K562 (cell line): ENCODE data around the gene EVI5L. TPM values are rescaled to one million over a fixed set of nuclear protein-coding genes. Genes with fewer than 3 reads are reported as not detected.
"Not testable (repeated sequence)": the region's sequence is repeated elsewhere in the genome, so short reads cannot be mapped to it uniquely, and the experiment has no call there.

Experiments
- ATAC-seq: fragments of 200-7000 bp; cut with Tn5 transposase; 3 replicates; pipeline ENCODE4 v1.9.1; 2020; ENCODE audit warnings: moderate library complexity
- BruUV-seq: library from RNA; stranded (reverse); fragments of 400-500 nt; replicated peaks from 2 replicates; lab custom pipeline; 2021; lab: Mats Ljungman, UMichigan
- CTCF ChIA-PET: fragments of 300-600 bp; formaldehyde crosslinking; extraction: SDS; loops from one replicate; lab custom pipeline; 2021; ENCODE audit warnings: low intra/inter-chr PET ratio; lab: Yijun Ruan, JAX
- POLR2A ChIA-PET: fragments of 300-600, 350-650 bp; sonication (Branson Sonifier 250); formaldehyde crosslinking; extraction: SDS; loops from one replicate; lab custom pipeline; 2021; ENCODE audit warnings: antibody characterized with exemption, inconsistent platforms; lab: Yijun Ruan, JAX
- DNase-seq, 4 experiments: peaks; one replicate each; pipeline versions ENCODE4 v3.0.0 to v3.0.0-alpha.2; 2011 to 2018; ENCODE audit warnings: low spot score in 3 of 4, mixed read lengths in 3 of 4; ENCODE audit errors: extremely low read depth in 1 of 4
- FAIRE-seq: peaks from 2 replicates; lab custom pipeline; 2011; peaks lifted over from hg19 to GRCh38; lab: Jason Lieb, UNC
- H2AFZ ChIP-seq: 2 replicates; pipeline ENCODE4 v1.6.0; 2011; ENCODE audit warnings: low read depth, low read length, control low read depth, inconsistent platforms
- H3K27ac ChIP-seq: fragments of 200-600 bp; 3 replicates; pipeline ENCODE4 v1.8.0; 2011; ENCODE audit warnings: low read depth, mild to moderate bottlenecking, control low read depth, inconsistent platforms, low read length, moderate library complexity, mixed read lengths; ENCODE audit errors: extremely low read depth
- H3K27me3 ChIP-seq, 2 experiments: fragments of 300-600 bp in 1 of 2; 2 replicates in 1 of 2; 3 replicates in 1 of 2; pipeline versions ENCODE4 v1.6.0 to v1.8.0; 2011; ENCODE audit warnings: inconsistent platforms in 2 of 2, low read length in 2 of 2, mild to moderate bottlenecking in 1 of 2, mixed read lengths in 1 of 2, moderate library complexity in 1 of 2; ENCODE audit not compliant: control insufficient read depth in 2 of 2, insufficient read depth in 2 of 2
- H3K36me3 ChIP-seq: fragments of 300-600 bp; 3 replicates; pipeline ENCODE4 v1.8.0; 2011; ENCODE audit warnings: mild to moderate bottlenecking, low read length, inconsistent platforms; ENCODE audit not compliant: control insufficient read depth, insufficient read depth
- H3K4me1 ChIP-seq, 2 experiments: fragments of 200-600 bp in 1 of 2; replicated peaks in 1 of 2; 2 replicates in 1 of 2; 3 replicates in 1 of 2; pipeline versions ENCODE4 v1.5.1 to v1.8.0; 2011; ENCODE audit warnings: inconsistent platforms in 2 of 2, low read length in 2 of 2, mild to moderate bottlenecking in 1 of 2, mixed read lengths in 1 of 2, moderate library complexity in 1 of 2; ENCODE audit not compliant: control insufficient read depth in 2 of 2, insufficient read depth in 2 of 2
- H3K4me2 ChIP-seq: 2 replicates; pipeline ENCODE4 v1.6.1; 2011; ENCODE audit warnings: low read length, control low read depth, inconsistent platforms, mixed read lengths; ENCODE audit not compliant: insufficient read depth
- H3K4me3 ChIP-seq: fragments of 200-600 bp; sonication (generic), shearing (Covaris generic); 2 replicates; pipeline ENCODE4 v1.5.1; 2016; ENCODE audit warnings: control low read depth, inconsistent platforms
- H3K79me2 ChIP-seq: fragments of 200-600 bp; 3 replicates; pipeline ENCODE4 v1.8.0; 2011; ENCODE audit warnings: low read length, inconsistent platforms; ENCODE audit not compliant: control insufficient read depth, insufficient read depth
- H3K9ac ChIP-seq, 2 experiments: 2 replicates each; pipeline versions ENCODE4 v1.6.0 to v1.6.1; 2011; ENCODE audit warnings: low read depth in 2 of 2, low read length in 2 of 2, control low read depth in 1 of 2, inconsistent platforms in 1 of 2, mild to moderate bottlenecking in 1 of 2, mixed read lengths in 1 of 2; ENCODE audit not compliant: insufficient read depth in 1 of 2
- H3K9me1 ChIP-seq: one replicate; pipeline ENCODE4 v1.6.0; 2011; ENCODE audit warnings: inconsistent platforms, mild to moderate bottlenecking, low read length, moderate library complexity; ENCODE audit not compliant: control insufficient read depth, insufficient read depth
- H3K9me3 ChIP-seq: replicated peaks from 2 replicates; pipeline ENCODE4 v1.5.1; 2011; ENCODE audit warnings: low read depth, low read length, inconsistent platforms; ENCODE audit not compliant: control insufficient read depth, insufficient read depth
- H4K20me1 ChIP-seq: replicated peaks from 2 replicates; pipeline ENCODE4 v1.6.1; 2011; ENCODE audit warnings: low read length, inconsistent platforms, mixed read lengths; ENCODE audit not compliant: control insufficient read depth, insufficient read depth
- BCLAF1 ChIP-seq, 2 experiments: fragments of 450-650 bp in 1 of 2; IDR thresholded peaks; 2 replicates each; pipeline ENCODE4 v1.6.1; 2011 to 2017; ENCODE audit warnings: low read depth in 2 of 2, antibody characterized with exemption in 1 of 2, borderline replicate concordance in 1 of 2, low read length in 1 of 2, mild to moderate bottlenecking in 1 of 2, mixed read lengths in 1 of 2; ENCODE audit not compliant: control insufficient read depth in 1 of 2
- DDX20 ChIP-seq: fragments of 450-650 bp; IDR thresholded peaks from 2 replicates; pipeline ENCODE4 v1.6.1; 2016; ENCODE audit warnings: missing genetic modification characterization, low read depth, mild to moderate bottlenecking, missing compliant biosample characterization, moderate library complexity
- ELF2 ChIP-seq: fragments of 250-450 bp; sonication (Bioruptor Pico); IDR thresholded peaks from 2 replicates; pipeline ENCODE4 v1.5.0; 2021; ENCODE audit warnings: mild to moderate bottlenecking
- ELK1 ChIP-seq: sonication (generic); formaldehyde crosslinking; IDR thresholded peaks from 2 replicates; pipeline ENCODE4 v1.8.1; 2022; ENCODE audit warnings: missing genetic modification reagents
- ILK ChIP-seq: fragments of 450-650 bp; IDR thresholded peaks from 2 replicates; pipeline ENCODE4 v1.6.1; 2016; ENCODE audit warnings: missing genetic modification characterization, low read depth, mild to moderate bottlenecking, missing compliant biosample characterization, moderate library complexity, borderline replicate concordance
- RFX5 ChIP-seq: IDR thresholded peaks from 2 replicates; pipeline ENCODE4 v1.6.1; 2011; ENCODE audit warnings: low read depth, mild to moderate bottlenecking, improper control_type of control experiment, low read length
- ZFX ChIP-seq: sonication (generic); formaldehyde crosslinking; IDR thresholded peaks from 2 replicates; pipeline ENCODE4 v1.8.0; 2022; ENCODE audit warnings: mild to moderate bottlenecking, missing genetic modification reagents, moderate library complexity
- ZNF717 ChIP-seq: fragments of 250-450 bp; sonication (Bioruptor Pico); IDR thresholded peaks from 2 replicates; pipeline ENCODE4 v1.5.0; 2021
- WGBS: fragments of 100-300 bp; shearing (Covaris generic); methylation state at CpG from one replicate; pipeline ENCODE4 v1.1.6; 2016; ENCODE audit warnings: low coverage, mixed read lengths; ENCODE audit not compliant: insufficient coverage; ENCODE audit errors: missing lambda C conversion rate; 5-methylcytosine and 5-hydroxymethylcytosine counted together
- in situ Hi-C: fragments of 300-500 bp; cut with MboI; formaldehyde crosslinking; loops from 4 replicates; pipeline ENCODE4 v1.15.0; 2018; ENCODE audit warnings: inconsistent platforms, mixed read lengths
- intact Hi-C: fragments of 100-400 bp; cut with micrococcal nuclease; formaldehyde crosslinking; loops from 2 replicates; pipeline ENCODE4 v1.14.2; 2022
- polyA plus RNA-seq, 8 experiments: library from polyadenylated mRNA; depleted of rRNA in 4 of 8; stranded (reverse) in 5 of 8; unstranded in 3 of 8; fragments of >200 nt; fragmentation: Nextera tagmentation in 2 of 8; fragmentation: Illumina TruSeq in 1 of 8; extraction: Ambion mirVana in 2 of 8; extraction: Trizol in 1 of 8; gene quantifications; 2 replicates each; pipeline versions ENCODE4 v1.2.1 to v1.2.3, GENCODE V29; 2011 to 2014; ENCODE audit warnings: inconsistent platforms in 1 of 8, missing spikeins in 1 of 8
- total RNA-seq, 7 experiments: library from RNA; depleted of rRNA in 6 of 7; stranded (reverse); fragments of >200 nt in 6 of 7; fragmentation: Illumina TruSeq in 2 of 7; extraction: Trizol in 2 of 7; gene quantifications; 2 replicates each; pipeline versions ENCODE4 v1.2.1 to v1.2.3, GENCODE V29; 2011 to 2021; ENCODE audit warnings: low replicate concordance in 1 of 7
- TF ChIP-seq, protein P1 (sequence below), 3 experiments: IDR thresholded peaks in 2 of 3; conservative IDR thresholded peaks in 1 of 3; 2 replicates each; pipeline ENCODE4 v1.5.1; 2011 to 2012; ENCODE audit warnings: low read length in 3 of 3, mild to moderate bottlenecking in 3 of 3, control low read depth in 2 of 3, improper control_type of control experiment in 1 of 3, inconsistent platforms in 1 of 3, low read depth in 1 of 3, mixed read lengths in 1 of 3, moderate library complexity in 1 of 3; ENCODE audit not compliant: insufficient read depth in 2 of 3

Gene EVI5L
- total and polyA plus RNA-seq, 9 of the 15 experiments (the other 6 are each of a cell fraction or from before 2014, with no cell fraction given): 0.69 to 1.8 (median 1.2) TPM; not detected in 2

GRCh38 chr19:7858109-7858770 is 28.2 kb downstream of the EVI5L start (continued):
- TF ChIP-seq, protein P1, sequence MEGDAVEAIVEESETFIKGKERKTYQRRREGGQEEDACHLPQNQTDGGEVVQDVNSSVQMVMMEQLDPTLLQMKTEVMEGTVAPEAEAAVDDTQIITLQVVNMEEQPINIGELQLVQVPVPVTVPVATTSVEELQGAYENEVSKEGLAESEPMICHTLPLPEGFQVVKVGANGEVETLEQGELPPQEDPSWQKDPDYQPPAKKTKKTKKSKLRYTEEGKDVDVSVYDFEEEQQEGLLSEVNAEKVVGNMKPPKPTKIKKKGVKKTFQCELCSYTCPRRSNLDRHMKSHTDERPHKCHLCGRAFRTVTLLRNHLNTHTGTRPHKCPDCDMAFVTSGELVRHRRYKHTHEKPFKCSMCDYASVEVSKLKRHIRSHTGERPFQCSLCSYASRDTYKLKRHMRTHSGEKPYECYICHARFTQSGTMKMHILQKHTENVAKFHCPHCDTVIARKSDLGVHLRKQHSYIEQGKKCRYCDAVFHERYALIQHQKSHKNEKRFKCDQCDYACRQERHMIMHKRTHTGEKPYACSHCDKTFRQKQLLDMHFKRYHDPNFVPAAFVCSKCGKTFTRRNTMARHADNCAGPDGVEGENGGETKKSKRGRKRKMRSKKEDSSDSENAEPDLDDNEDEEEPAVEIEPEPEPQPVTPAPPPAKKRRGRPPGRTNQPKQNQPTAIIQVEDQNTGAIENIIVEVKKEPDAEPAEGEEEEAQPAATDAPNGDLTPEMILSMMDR (IDR thresholded peaks at IDR 0.05 in 2 of 3, conservative IDR thresholded peaks at IDR 0.05 in 1 of 3; ENCODE audit: insufficient read depth in 2 of 3, low read depth in 1 of 3, low read length in 3 of 3): peak in 1 of 3 experiments; percentile 27; a peak in 1 of 6 replicates
- TF ChIP-seq ZNF717 (CRISPR knock-in tag) (no peak), ELF2 (CRISPR knock-in tag) (no peak), DDX20 (tag) (no peak), ZFX (CRISPR knock-in tag) (peak; percentile 37), RFX5 (no peak), ILK (tag) (no peak), BCLAF1 (IDR thresholded peaks at IDR 0.05; ENCODE audit: borderline replicate concordance in 1 of 2, control insufficient read depth in 1 of 2, low read depth in 2 of 2, low read length in 1 of 2) (no peak), ELK1 (no peak)

- in situ Hi-C loops, H4K20me1 ChIP-seq, H3K4me3 ChIP-seq, H3K9me1 ChIP-seq, H3K79me2 ChIP-seq, DNase-seq, H2AFZ ChIP-seq, ATAC-seq, intact Hi-C loops, FAIRE-seq, H3K4me2 ChIP-seq, H3K27me3 ChIP-seq, H3K9me3 ChIP-seq, CTCF ChIA-PET, H3K36me3 ChIP-seq, BruUV-seq, H3K27ac ChIP-seq: not testable (repeated sequence)
- Histone ChIP-seq H3K9ac (peak overlapping the region in 1 of 2 experiments; percentile 74; a peak in 1 of 4 replicates), H3K4me1 (peaks cover 17 to 80% of the 10 kb centered on the region in 2 experiments)
- WGBS: 91% methylated on average over 8 of the region's 8 CpGs
- POLR2A ChIA-PET: interaction anchor here (0.6 to 2.9 kb wide), 3 partner anchors 10 to 56 kb away, joined by 3 to 14 read pairs (median 3); no protein-coding TSS in a partner anchor
Measured at GRCh38 chr19:7859087-7859486, 29.1 kb downstream of the EVI5L start.
